ENCODE results near the gene DNAJC3. TPM values are rescaled to one million over a fixed set of nuclear protein-coding genes. Genes with fewer than 3 reads are reported as not detected.

Gene DNAJC3
- total and polyA plus RNA-seq, 2 of the 8 experiments (the other 6 are each of a cell fraction or from before 2014, with no cell fraction given), result 4.3 to 24.1 TPM

DNA sequence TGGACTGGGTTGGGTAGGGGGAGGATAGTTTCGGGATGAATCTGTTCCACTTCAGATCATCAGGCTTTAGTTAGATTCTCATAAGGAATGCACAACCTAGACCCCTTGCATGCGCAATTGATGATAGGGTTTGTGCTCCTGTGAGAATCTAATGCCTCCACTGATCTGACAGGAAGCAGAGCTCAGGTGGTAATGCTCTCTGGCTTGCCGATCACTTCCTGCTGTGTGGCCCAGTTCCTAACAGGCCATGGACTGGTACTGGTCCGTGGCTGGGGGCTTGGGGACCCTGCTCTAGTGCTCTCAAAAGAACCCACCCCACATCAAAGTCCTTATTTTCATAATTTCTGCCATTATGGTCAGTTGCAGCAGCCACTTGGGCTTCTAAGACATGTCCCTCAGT, 30.1 kb downstream of the DNAJC3 start:
- H3K56ac ChIP-seq (replicated peaks; ENCODE audit: insufficient read length, low read depth, low read length), result no peak overlapping the region

More for the DNA sequence above, 30.1 kb downstream of the DNAJC3 start:
- TF ChIP-seq, protein P1, sequence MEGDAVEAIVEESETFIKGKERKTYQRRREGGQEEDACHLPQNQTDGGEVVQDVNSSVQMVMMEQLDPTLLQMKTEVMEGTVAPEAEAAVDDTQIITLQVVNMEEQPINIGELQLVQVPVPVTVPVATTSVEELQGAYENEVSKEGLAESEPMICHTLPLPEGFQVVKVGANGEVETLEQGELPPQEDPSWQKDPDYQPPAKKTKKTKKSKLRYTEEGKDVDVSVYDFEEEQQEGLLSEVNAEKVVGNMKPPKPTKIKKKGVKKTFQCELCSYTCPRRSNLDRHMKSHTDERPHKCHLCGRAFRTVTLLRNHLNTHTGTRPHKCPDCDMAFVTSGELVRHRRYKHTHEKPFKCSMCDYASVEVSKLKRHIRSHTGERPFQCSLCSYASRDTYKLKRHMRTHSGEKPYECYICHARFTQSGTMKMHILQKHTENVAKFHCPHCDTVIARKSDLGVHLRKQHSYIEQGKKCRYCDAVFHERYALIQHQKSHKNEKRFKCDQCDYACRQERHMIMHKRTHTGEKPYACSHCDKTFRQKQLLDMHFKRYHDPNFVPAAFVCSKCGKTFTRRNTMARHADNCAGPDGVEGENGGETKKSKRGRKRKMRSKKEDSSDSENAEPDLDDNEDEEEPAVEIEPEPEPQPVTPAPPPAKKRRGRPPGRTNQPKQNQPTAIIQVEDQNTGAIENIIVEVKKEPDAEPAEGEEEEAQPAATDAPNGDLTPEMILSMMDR (IDR thresholded peaks at IDR 0.05; ENCODE audit: control extremely low read depth in 1 of 3, insufficient read depth in 1 of 3, low read depth in 1 of 3, low read length in 3 of 3), result no peak
- TF ChIP-seq KDM5A (IDR thresholded peaks at IDR 0.05; ENCODE audit: low read length) (no peak), CREB1 (IDR thresholded peaks at IDR 0.05) (no peak), CEBPB (IDR thresholded peaks at IDR 0.05; ENCODE audit: low read depth, low read length) (no peak), CHD2 (IDR thresholded peaks at IDR 0.05; ENCODE audit: low read length) (no peak), GTF2F1 (IDR thresholded peaks at IDR 0.05; ENCODE audit: borderline replicate concordance, low read depth, low read length) (no peak), CBX8 (IDR thresholded peaks at IDR 0.05; ENCODE audit: borderline replicate concordance, low read depth, low read length) (no peak)
- no peak overlapping the region for H2BK15ac ChIP-seq (ENCODE audit: low read length)
- no peak overlapping the region for H3K4ac ChIP-seq (replicated peaks; ENCODE audit: insufficient read length, low read depth, low read length)
- no peak overlapping the region for H4K5ac ChIP-seq (ENCODE audit: insufficient read length, low read depth, low read length)
- peaks cover 0 to 9% of the 10 kb centered on the region in 2 experiments; a peak in 1 of 4 replicates for H3K79me2 ChIP-seq (ENCODE audit: control insufficient read depth in 1 of 2, insufficient read depth in 2 of 2, low read length in 2 of 2)
- no peak overlapping the region for H3K4me3 ChIP-seq (ENCODE audit: extremely low read depth in 1 of 4, insufficient read depth in 2 of 4, low read depth in 3 of 4, low read length in 4 of 4)
- H3K9me3 ChIP-seq (ENCODE audit: insufficient read depth in 2 of 2, low read depth in 1 of 2, low read length in 1 of 2), result no peaks in the 10 kb centered on the region
- no peak overlapping the region for H4K8ac ChIP-seq (ENCODE audit: extremely low read depth, insufficient read depth, low read length)
- H2AK5ac ChIP-seq (ENCODE audit: low read depth, low read length), result no peak overlapping the region
- WGBS, 2 experiments (ENCODE audit: extremely low coverage in 1 of 2, insufficient coverage in 1 of 2, insufficient read length in 1 of 2, insufficient replicate concordance in 2 of 2, low coverage in 1 of 2, low lambda C conversion rate in 2 of 2, missing lambda C conversion rate in 1 of 2), result 95% methylated on average over 4 of the region's 4 CpGs; no CpG with 5 or more reads in 1 of the 2 experiments
- H3K4me2 ChIP-seq (ENCODE audit: insufficient read depth in 1 of 2, low read depth in 2 of 2, low read length in 2 of 2), result no peak overlapping the region
- no peaks in the 10 kb centered on the region for H3K27me3 ChIP-seq (replicated peaks in 1 of 4; ENCODE audit: control insufficient read depth in 3 of 4, extremely low read depth in 1 of 4, insufficient read depth in 3 of 4, low read length in 3 of 4)
- no peak overlapping the region for H3K23ac ChIP-seq (ENCODE audit: insufficient read length)
- DNase-seq (ENCODE audit: low read depth in 1 of 2, low spot score in 2 of 2), result no peak
- no peak overlapping the region for H3K27ac ChIP-seq (ENCODE audit: low read depth, low read length)
- peaks cover 3% of the 10 kb centered on the region; the same call in 1 of the 2 replicates for H3K79me1 ChIP-seq (ENCODE audit: low read depth, low read length)
- no peak overlapping the region for H2BK12ac ChIP-seq (ENCODE audit: low read depth, low read length)
- no peak for FAIRE-seq
- no peak overlapping the region for H2BK120ac ChIP-seq (replicated peaks; ENCODE audit: low read depth, low read length)
- H3K23me2 ChIP-seq (ENCODE audit: low read depth, low read length), result no peaks in the 10 kb centered on the region; the same call in 1 of the 2 replicates
- ChIA-PET CTCF (ENCODE audit: partially characterized antibody) (interaction anchor here (1.1 to 4.5 kb wide), 2 partner anchors 10 to 45 kb away, joined by 3 to 31 read pairs; no protein-coding TSS in a partner anchor), POLR2A (ENCODE audit: partially characterized antibody) (interaction anchor here (1.1 kb wide), 1 partner anchor 30 kb away, joined by 3 read pairs; the partner anchor contains the start of gene DNAJC3)
- no peak overlapping the region for H3K9ac ChIP-seq (replicated peaks in 1 of 4; ENCODE audit: extremely low read depth in 1 of 4, low read depth in 3 of 4, low read length in 3 of 4)
- H3K14ac ChIP-seq (ENCODE audit: insufficient read length), result no peak overlapping the region
- peaks cover 1 to 3% of the 10 kb centered on the region in 2 experiments for H4K20me1 ChIP-seq (replicated peaks in 1 of 2; ENCODE audit: control insufficient read depth in 1 of 2, insufficient read depth in 2 of 2, low read length in 2 of 2)
- no peak overlapping the region for H3K18ac ChIP-seq (ENCODE audit: extremely low read depth, low read length)
- no peak overlapping the region for H2BK20ac ChIP-seq (ENCODE audit: low read length)
- 0 out of 8 replicates have a peak, but pooled peaks cover 0 to 3% (median 0%) of the 10 kb centered on the region in 4 experiments for H3K36me3 ChIP-seq (ENCODE audit: control insufficient read depth in 2 of 4, insufficient read depth in 4 of 4, low read length in 3 of 4)
- no peak overlapping the region for H2BK5ac ChIP-seq (ENCODE audit: low read depth, low read length)
- H4K91ac ChIP-seq (replicated peaks; ENCODE audit: insufficient read length, low read length), result no peak overlapping the region
- no peaks in the 10 kb centered on the region for H3K4me1 ChIP-seq (replicated peaks in 1 of 4; ENCODE audit: control insufficient read depth in 3 of 4, insufficient read depth in 4 of 4, low read length in 3 of 4)
- H2AFZ ChIP-seq (ENCODE audit: low read length), result no peak overlapping the region
